ENCODE measurements around the gene DGKG.

DGKG gene

DNA sequence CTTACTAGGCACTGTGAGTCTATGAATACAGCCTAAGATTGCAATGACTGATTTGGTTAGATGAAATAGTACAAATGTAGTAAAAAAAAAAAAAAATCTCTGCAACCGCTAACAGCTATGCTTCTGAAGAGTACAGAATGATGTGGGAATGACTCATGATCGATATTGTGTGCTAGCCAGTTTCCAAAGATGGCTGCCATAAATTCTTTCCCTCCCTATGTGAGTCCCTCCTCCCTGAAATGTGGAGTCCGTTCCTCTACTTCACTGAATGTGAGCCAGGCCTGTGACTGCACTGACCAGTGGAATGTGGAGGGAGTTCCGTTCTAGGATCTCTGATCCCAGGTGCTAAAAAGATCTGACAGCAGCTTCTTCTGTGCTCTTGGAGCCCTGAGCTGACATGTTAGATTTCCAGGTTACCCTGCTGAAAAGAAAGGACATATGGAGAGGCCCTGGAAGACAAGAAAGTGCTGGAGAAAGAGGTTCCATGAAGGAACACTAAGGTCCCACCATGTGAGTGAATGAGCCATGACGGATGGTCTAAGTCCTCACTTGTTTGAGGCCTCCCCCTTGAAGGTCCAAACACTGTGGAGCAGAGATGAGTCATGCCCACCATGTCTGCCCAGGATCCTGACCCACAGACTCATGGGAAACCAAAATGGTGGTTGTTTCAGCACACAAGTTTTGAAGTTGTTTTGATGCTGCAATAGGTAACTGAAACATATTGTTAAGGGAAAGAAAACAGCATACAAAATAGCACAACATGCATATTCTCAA lies 46.3 kb downstream of the DGKG start:
- DNase-seq (ENCODE audit: low read depth), result no peak
- TF ChIP-seq, protein P1, sequence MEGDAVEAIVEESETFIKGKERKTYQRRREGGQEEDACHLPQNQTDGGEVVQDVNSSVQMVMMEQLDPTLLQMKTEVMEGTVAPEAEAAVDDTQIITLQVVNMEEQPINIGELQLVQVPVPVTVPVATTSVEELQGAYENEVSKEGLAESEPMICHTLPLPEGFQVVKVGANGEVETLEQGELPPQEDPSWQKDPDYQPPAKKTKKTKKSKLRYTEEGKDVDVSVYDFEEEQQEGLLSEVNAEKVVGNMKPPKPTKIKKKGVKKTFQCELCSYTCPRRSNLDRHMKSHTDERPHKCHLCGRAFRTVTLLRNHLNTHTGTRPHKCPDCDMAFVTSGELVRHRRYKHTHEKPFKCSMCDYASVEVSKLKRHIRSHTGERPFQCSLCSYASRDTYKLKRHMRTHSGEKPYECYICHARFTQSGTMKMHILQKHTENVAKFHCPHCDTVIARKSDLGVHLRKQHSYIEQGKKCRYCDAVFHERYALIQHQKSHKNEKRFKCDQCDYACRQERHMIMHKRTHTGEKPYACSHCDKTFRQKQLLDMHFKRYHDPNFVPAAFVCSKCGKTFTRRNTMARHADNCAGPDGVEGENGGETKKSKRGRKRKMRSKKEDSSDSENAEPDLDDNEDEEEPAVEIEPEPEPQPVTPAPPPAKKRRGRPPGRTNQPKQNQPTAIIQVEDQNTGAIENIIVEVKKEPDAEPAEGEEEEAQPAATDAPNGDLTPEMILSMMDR (IDR thresholded peaks at IDR 0.05; ENCODE audit: low read depth, low read length, missing control alignments), result no peak
- no peak overlapping the region for H3K4me3 ChIP-seq (ENCODE audit: low read depth, low read length)

DNA sequence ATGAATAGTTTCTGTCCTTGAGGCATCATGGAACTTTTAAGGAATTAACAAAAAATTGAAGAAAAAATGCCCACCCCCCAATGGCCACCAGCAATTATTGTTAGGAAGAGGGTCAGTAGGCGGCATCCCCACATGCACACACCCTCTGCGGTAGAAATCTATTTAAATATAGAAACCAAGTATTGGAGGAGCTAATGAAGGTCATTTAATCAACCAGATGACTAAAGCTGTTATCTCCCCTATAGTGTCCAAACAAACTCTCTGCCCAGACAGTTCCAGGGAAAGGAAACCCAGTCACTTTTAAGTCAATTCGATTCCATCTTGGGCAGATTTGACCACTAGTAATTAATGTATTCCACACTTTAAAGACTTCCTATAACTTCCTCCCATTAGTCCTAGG lies 47.1 kb downstream of the DGKG start:
- TF ChIP-seq, protein P1 (IDR thresholded peaks at IDR 0.05; ENCODE audit: low read depth, low read length, missing control alignments), result no peak
- H3K4me3 ChIP-seq (ENCODE audit: low read depth, low read length), result no peak overlapping the region
- no peak for DNase-seq (ENCODE audit: low read depth)

DNA sequence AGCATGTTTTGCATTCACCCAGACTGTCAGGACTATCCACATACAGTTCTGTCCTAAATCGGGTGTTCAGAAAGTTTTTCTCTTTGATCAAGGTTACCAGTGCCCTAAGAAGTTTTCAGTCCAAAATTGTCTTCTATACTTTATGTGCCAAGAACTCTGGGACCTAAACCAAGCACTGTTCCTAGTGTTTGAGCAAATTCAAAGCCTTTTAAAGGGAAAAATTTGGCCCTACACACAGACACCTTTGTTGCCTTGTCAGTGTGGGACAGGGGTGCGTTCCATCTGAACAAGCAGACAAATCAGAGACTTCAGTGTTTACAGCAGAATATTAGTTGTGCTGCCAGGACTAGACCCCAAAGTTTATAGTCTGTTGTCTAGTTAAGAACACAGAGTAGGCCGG lies 50.6 kb downstream of the DGKG start:
- TF ChIP-seq, protein P1 (IDR thresholded peaks at IDR 0.05; ENCODE audit: low read depth, low read length, missing control alignments), result no peak
- no peak overlapping the region for H3K4me3 ChIP-seq (ENCODE audit: low read depth, low read length)
- DNase-seq (ENCODE audit: low read depth), result no peak

DNA sequence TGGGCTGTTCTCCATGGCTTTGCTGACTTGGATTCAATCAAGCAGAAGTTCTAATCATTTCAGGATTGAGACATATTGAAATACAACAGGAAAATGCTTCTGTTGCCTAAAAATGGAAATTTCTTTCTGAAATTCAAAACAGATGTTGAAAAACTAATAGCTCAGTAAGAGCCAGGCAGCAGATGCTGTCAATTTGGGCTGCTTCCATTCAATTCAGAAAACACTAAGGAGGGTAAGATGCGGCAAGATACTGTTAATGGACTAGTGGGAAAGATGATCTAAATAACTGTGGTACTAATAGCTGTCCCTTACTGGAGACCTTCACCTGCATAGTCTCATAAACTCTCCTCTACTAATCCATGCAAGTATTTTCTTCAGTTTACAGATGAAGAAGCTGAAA lies 53.5 kb downstream of the DGKG start:
- DNase-seq (ENCODE audit: low read depth), result no peak
- TF ChIP-seq, protein P1 (IDR thresholded peaks at IDR 0.05; ENCODE audit: low read depth, low read length, missing control alignments), result no peak
- H3K4me3 ChIP-seq (ENCODE audit: low read depth, low read length), result no peak overlapping the region

GRCh38 chr3:186307594-186308221 lies 54.3 kb downstream of the DGKG start:
- TF ChIP-seq, protein P1 (IDR thresholded peaks at IDR 0.05; ENCODE audit: low read depth, low read length, missing control alignments), result no peak
- no peak for DNase-seq (ENCODE audit: low read depth)
- H3K4me3 ChIP-seq (ENCODE audit: low read depth, low read length), result no peak overlapping the region

- no peak overlapping the region for H3K4me3 ChIP-seq (ENCODE audit: low read depth, low read length)
- DNase-seq (ENCODE audit: low read depth), result no peak
- TF ChIP-seq, protein P1 (IDR thresholded peaks at IDR 0.05; ENCODE audit: low read depth, low read length, missing control alignments), result no peak
These were observed 56.7 kb downstream of the DGKG start for GRCh38 chr3:186305286-186305685.
